SK-N-SH treated with all-trans-retinoic acid at 6 μM for 48 hours (cell line): ENCODE results near the gene TMEM141.

ENCODE experiments used
- ATAC-seq: fragments of 200-7000 bp; cut with Tn5 transposase; 3 replicates; pipeline ENCODE4 v1.9.1; 2020; ENCODE audit warnings: mild to moderate bottlenecking, moderate library complexity
- BACH2 ChIP-seq: fragments of 250-450 bp; sonication (Bioruptor Pico); IDR thresholded peaks from 2 replicates; pipeline ENCODE4 v1.9.0; 2021; ENCODE audit warnings: mild to moderate bottlenecking, borderline replicate concordance
- CREB5 ChIP-seq: fragments of 250-450 bp; sonication (Bioruptor Pico); IDR thresholded peaks from 2 replicates; pipeline ENCODE4 v1.5.1; 2020; ENCODE audit warnings: low read depth, mild to moderate bottlenecking, moderate library complexity
- CSDC2 ChIP-seq: fragments of 250-450 bp; sonication (Bioruptor Pico); IDR thresholded peaks from 2 replicates; pipeline ENCODE4 v1.5.0; 2020; ENCODE audit warnings: mild to moderate bottlenecking, moderate library complexity
- ESRRG ChIP-seq: fragments of 250-450 bp; sonication (Bioruptor Pico); IDR thresholded peaks from 2 replicates; pipeline ENCODE4 v1.6.1; 2021; ENCODE audit warnings: mild to moderate bottlenecking
- GLIS3 ChIP-seq: fragments of 250-450 bp; sonication (Bioruptor Pico); IDR thresholded peaks from 2 replicates; pipeline ENCODE4 v1.5.0; 2020; ENCODE audit warnings: mild to moderate bottlenecking, moderate library complexity
- ISL1 ChIP-seq: fragments of 250-450 bp; sonication (Bioruptor Pico); IDR thresholded peaks from 2 replicates; pipeline ENCODE4 v2.1.2; 2022; ENCODE audit warnings: mild to moderate bottlenecking, moderate library complexity
- OSR1 ChIP-seq: fragments of 250-450 bp; sonication (Bioruptor Pico); IDR thresholded peaks from 2 replicates; pipeline ENCODE4 v1.8.0; 2022; ENCODE audit warnings: moderate library complexity, mild to moderate bottlenecking, inconsistent platforms
- PPARA ChIP-seq: fragments of 250-450 bp; sonication (Bioruptor Pico); IDR thresholded peaks from 2 replicates; pipeline ENCODE4 v1.5.0; 2020; ENCODE audit warnings: mild to moderate bottlenecking, borderline replicate concordance
- TCF4 ChIP-seq: fragments of 250-450 bp; sonication (Bioruptor Pico); IDR thresholded peaks from 2 replicates; pipeline ENCODE4 v1.8.0; 2021; ENCODE audit warnings: mild to moderate bottlenecking, moderate library complexity, borderline replicate concordance
- TOX ChIP-seq: fragments of 250-450 bp; sonication (Bioruptor Pico); IDR thresholded peaks from 2 replicates; pipeline ENCODE4 v1.8.0; 2021; ENCODE audit warnings: mild to moderate bottlenecking, moderate library complexity, borderline replicate concordance
- TSHZ2 ChIP-seq: fragments of 250-450 bp; sonication (Bioruptor Pico); IDR thresholded peaks from 2 replicates; pipeline ENCODE4 v1.5.0; 2020; ENCODE audit warnings: mild to moderate bottlenecking, moderate library complexity
- ZC3H10 ChIP-seq: fragments of 250-450 bp; sonication (Bioruptor Pico); IDR thresholded peaks from 2 replicates; pipeline ENCODE4 v1.5.1; 2021; ENCODE audit warnings: mild to moderate bottlenecking, moderate library complexity
- ZFP3 ChIP-seq: fragments of 250-450 bp; sonication (Bioruptor Pico); IDR thresholded peaks from 2 replicates; pipeline ENCODE4 v1.5.0; 2020; ENCODE audit warnings: mild to moderate bottlenecking, moderate library complexity
- ZFP30 ChIP-seq: fragments of 450-650 bp; formaldehyde crosslinking; IDR thresholded peaks from 2 replicates; pipeline ENCODE4 v1.5.0; 2022; ENCODE audit warnings: mild to moderate bottlenecking, moderate library complexity
- ZNF565 ChIP-seq: fragments of 450-650 bp; formaldehyde crosslinking; conservative IDR thresholded peaks from 2 replicates; pipeline ENCODE4 v1.5.0; 2020; ENCODE audit warnings: low read depth, mild to moderate bottlenecking, moderate library complexity
- ZNF70 ChIP-seq: fragments of 450-650 bp; formaldehyde crosslinking; IDR thresholded peaks from 2 replicates; pipeline ENCODE4 v1.5.0; 2020; ENCODE audit warnings: mild to moderate bottlenecking, moderate library complexity
- ZNF8 ChIP-seq: fragments of 450-650 bp; formaldehyde crosslinking; IDR thresholded peaks from 2 replicates; pipeline ENCODE4 v1.5.0; 2020; ENCODE audit warnings: mild to moderate bottlenecking, moderate library complexity
- TF ChIP-seq, protein P1 (sequence below): fragments of 250-450 bp; sonication (Bioruptor Pico); IDR thresholded peaks from 2 replicates; pipeline ENCODE4 v1.5.1; 2021; ENCODE audit warnings: mild to moderate bottlenecking, moderate library complexity
- TF ChIP-seq, protein P2 (sequence below): fragments of 250-450 bp; sonication (Bioruptor Pico); IDR thresholded peaks from 2 replicates; pipeline ENCODE4 v1.8.0; 2020; ENCODE audit warnings: mild to moderate bottlenecking, moderate library complexity, borderline replicate concordance

Gene TMEM141

GRCh38 chr9:136756134-136756438 is 35.1 kb upstream of the TMEM141 start:
- no peak for ATAC-seq
- TF ChIP-seq ZNF565 (CRISPR knock-in tag) (no peak), TSHZ2 (no peak), CSDC2 (CRISPR knock-in tag) (no peak), ZC3H10 (no peak)

- ATAC-seq = no peak
- TF ChIP-seq, protein P1, sequence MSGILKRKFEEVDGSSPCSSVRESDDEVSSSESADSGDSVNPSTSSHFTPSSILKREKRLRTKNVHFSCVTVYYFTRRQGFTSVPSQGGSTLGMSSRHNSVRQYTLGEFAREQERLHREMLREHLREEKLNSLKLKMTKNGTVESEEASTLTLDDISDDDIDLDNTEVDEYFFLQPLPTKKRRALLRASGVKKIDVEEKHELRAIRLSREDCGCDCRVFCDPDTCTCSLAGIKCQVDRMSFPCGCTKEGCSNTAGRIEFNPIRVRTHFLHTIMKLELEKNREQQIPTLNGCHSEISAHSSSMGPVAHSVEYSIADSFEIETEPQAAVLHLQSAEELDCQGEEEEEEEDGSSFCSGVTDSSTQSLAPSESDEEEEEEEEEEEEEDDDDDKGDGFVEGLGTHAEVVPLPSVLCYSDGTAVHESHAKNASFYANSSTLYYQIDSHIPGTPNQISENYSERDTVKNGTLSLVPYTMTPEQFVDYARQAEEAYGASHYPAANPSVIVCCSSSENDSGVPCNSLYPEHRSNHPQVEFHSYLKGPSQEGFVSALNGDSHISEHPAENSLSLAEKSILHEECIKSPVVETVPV (CRISPR knock-in tag) = no peak
- TF ChIP-seq TSHZ2 = no peak
- TF ChIP-seq OSR1 (CRISPR knock-in tag) = no peak
- TF ChIP-seq ISL1 (CRISPR knock-in tag) = no peak
- TF ChIP-seq, protein P2, sequence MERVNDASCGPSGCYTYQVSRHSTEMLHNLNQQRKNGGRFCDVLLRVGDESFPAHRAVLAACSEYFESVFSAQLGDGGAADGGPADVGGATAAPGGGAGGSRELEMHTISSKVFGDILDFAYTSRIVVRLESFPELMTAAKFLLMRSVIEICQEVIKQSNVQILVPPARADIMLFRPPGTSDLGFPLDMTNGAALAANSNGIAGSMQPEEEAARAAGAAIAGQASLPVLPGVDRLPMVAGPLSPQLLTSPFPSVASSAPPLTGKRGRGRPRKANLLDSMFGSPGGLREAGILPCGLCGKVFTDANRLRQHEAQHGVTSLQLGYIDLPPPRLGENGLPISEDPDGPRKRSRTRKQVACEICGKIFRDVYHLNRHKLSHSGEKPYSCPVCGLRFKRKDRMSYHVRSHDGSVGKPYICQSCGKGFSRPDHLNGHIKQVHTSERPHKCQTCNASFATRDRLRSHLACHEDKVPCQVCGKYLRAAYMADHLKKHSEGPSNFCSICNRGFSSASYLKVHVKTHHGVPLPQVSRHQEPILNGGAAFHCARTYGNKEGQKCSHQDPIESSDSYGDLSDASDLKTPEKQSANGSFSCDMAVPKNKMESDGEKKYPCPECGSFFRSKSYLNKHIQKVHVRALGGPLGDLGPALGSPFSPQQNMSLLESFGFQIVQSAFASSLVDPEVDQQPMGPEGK (CRISPR knock-in tag) = no peak
- no peak for TF ChIP-seq CSDC2 (CRISPR knock-in tag)
- TF ChIP-seq CREB5 (CRISPR knock-in tag) = no peak
- no peak for TF ChIP-seq TCF4
- TF ChIP-seq ZC3H10 = no peak
- no peak for TF ChIP-seq ESRRG (CRISPR knock-in tag)
- TF ChIP-seq TOX = no peak
- no peak for TF ChIP-seq GLIS3 (CRISPR knock-in tag)
- TF ChIP-seq ZNF8 (CRISPR knock-in tag) = no peak
- no peak for TF ChIP-seq ZNF70 (CRISPR knock-in tag)
- no peak for TF ChIP-seq ZFP3 (CRISPR knock-in tag)
- TF ChIP-seq ZFP30 (CRISPR knock-in tag) = no peak
Observed at GRCh38 chr9:136756836-136757235, 34.3 kb upstream of the TMEM141 start.

DNA sequence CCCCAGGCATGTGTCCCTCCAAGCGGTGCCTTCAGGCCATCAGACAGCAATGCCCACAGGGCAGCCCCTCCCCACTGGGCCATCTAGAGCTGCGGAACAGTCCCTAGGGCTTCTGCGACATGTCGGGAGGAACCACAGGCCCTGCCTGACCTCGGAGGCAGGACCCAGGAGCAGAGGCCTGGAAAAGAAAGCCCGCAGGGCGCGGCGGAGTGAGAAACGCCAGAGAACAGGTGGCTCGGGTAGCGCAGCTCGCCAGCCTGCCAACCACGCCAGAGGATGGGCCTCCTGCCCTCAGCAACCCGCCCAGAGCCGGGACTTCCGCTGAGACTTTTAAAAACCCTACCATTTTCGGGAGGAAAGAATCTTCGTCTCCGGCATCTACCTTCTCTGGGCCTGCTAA is 33.8 kb upstream of the TMEM141 start:
- no peak for ATAC-seq
- TF ChIP-seq ISL1 (CRISPR knock-in tag) (no peak), ZFP3 (CRISPR knock-in tag) (no peak), ESRRG (CRISPR knock-in tag) (no peak), TSHZ2 (no peak), GLIS3 (CRISPR knock-in tag) (no peak), TOX (no peak), BACH2 (CRISPR knock-in tag) (no peak), PPARA (CRISPR knock-in tag) (no peak)
